H9 (cell line): ENCODE data around the gene OSBP2. TPM values are rescaled to one million over a fixed set of nuclear protein-coding genes. Genes with fewer than 3 reads are reported as not detected.

Source experiments
- DNase-seq: peaks from one replicate; pipeline ENCODE4 v3.0.0-alpha.2; 2017
- H2AFZ ChIP-seq: one replicate; pipeline ENCODE4 v1.6.1; 2013; ENCODE audit warnings: mild to moderate bottlenecking, low read length, control low read depth, moderate library complexity
- H2AK5ac ChIP-seq: 2 replicates; pipeline ENCODE4 v1.6.1; 2013; ENCODE audit warnings: low read length, control low read depth, mixed read lengths; ENCODE audit not compliant: insufficient read length
- H2BK120ac ChIP-seq: one replicate; pipeline ENCODE4 v1.6.1; 2013; ENCODE audit warnings: low read depth, mild to moderate bottlenecking, low read length, control low read depth, inconsistent platforms; ENCODE audit not compliant: poor library complexity, severe bottlenecking
- H2BK12ac ChIP-seq: 2 replicates; pipeline ENCODE4 v1.6.1; 2013; ENCODE audit warnings: low read length, control low read depth, mixed read lengths, low read depth; ENCODE audit not compliant: insufficient read length
- H2BK15ac ChIP-seq: 2 replicates; pipeline ENCODE4 v1.6.1; 2013; ENCODE audit warnings: low read depth, low read length, control low read depth
- H2BK20ac ChIP-seq: one replicate; pipeline ENCODE4 v1.6.1; 2013; ENCODE audit warnings: low read depth, mild to moderate bottlenecking, low read length, control low read depth, inconsistent platforms; ENCODE audit not compliant: poor library complexity, severe bottlenecking
- H2BK5ac ChIP-seq: 2 replicates; pipeline ENCODE4 v1.6.1; 2013; ENCODE audit warnings: low read length, control low read depth, mixed read lengths; ENCODE audit not compliant: insufficient read length
- H3K14ac ChIP-seq: 2 replicates; pipeline ENCODE4 v1.6.1; 2013; ENCODE audit warnings: low read length, control low read depth; ENCODE audit not compliant: insufficient read depth
- H3K18ac ChIP-seq: 2 replicates; pipeline ENCODE4 v1.6.1; 2013; ENCODE audit warnings: low read depth, mild to moderate bottlenecking, mixed read lengths, low read length, control low read depth; ENCODE audit not compliant: insufficient read length
- H3K23ac ChIP-seq: 2 replicates; pipeline ENCODE4 v1.6.1; 2013; ENCODE audit warnings: low read length, control low read depth, mixed read lengths, low read depth; ENCODE audit not compliant: insufficient read length
- H3K23me2 ChIP-seq: 2 replicates; pipeline ENCODE4 v1.6.1; 2013; ENCODE audit warnings: low read depth, mild to moderate bottlenecking, mixed read lengths, low read length, control low read depth; ENCODE audit not compliant: insufficient read length, poor library complexity, severe bottlenecking
- H3K27ac ChIP-seq: 2 replicates; pipeline ENCODE4 v1.5.1; 2013; ENCODE audit warnings: low read length, control low read depth, mixed read lengths, low read depth; ENCODE audit not compliant: insufficient read length
- H3K27me3 ChIP-seq: 2 replicates; pipeline ENCODE4 v1.6.1; 2013; ENCODE audit warnings: low read length, control low read depth, inconsistent platforms; ENCODE audit not compliant: insufficient read depth
- H3K4ac ChIP-seq: 2 replicates; pipeline ENCODE4 v1.6.1; 2013; ENCODE audit warnings: low read depth, mild to moderate bottlenecking, control low read depth, inconsistent platforms, low read length, moderate library complexity
- H3K4me1 ChIP-seq: 2 replicates; pipeline ENCODE4 v1.6.1; 2013; ENCODE audit warnings: low read length, control low read depth, inconsistent platforms; ENCODE audit not compliant: insufficient read depth
- H3K4me2 ChIP-seq: 2 replicates; pipeline ENCODE4 v1.6.1; 2013; ENCODE audit warnings: low read length, control low read depth, mixed read lengths; ENCODE audit not compliant: insufficient read length, insufficient read depth
- H3K56ac ChIP-seq: 2 replicates; pipeline ENCODE4 v1.6.1; 2013; ENCODE audit warnings: low read depth, mild to moderate bottlenecking, mixed read lengths, low read length, control low read depth; ENCODE audit not compliant: insufficient read length
- H3K79me1 ChIP-seq: 2 replicates; pipeline ENCODE4 v1.6.1; 2013; ENCODE audit warnings: low read depth, mild to moderate bottlenecking, moderate library complexity, low read length, control low read depth, inconsistent platforms; ENCODE audit not compliant: insufficient read depth, poor library complexity, severe bottlenecking
- H3K79me2 ChIP-seq: 2 replicates; pipeline ENCODE4 v1.6.1; 2013; ENCODE audit warnings: low read length, control low read depth, inconsistent platforms; ENCODE audit not compliant: insufficient read depth
- H3K9ac ChIP-seq: 2 replicates; pipeline ENCODE4 v1.6.1; 2013; ENCODE audit warnings: low read length, control low read depth, mixed read lengths; ENCODE audit not compliant: insufficient read length; ENCODE audit errors: extremely low read depth
- H3K9me3 ChIP-seq: one replicate; pipeline ENCODE4 v1.6.1; 2013; ENCODE audit warnings: low read depth, low read length, inconsistent platforms; ENCODE audit not compliant: control insufficient read depth
- H3T11ph ChIP-seq: one replicate; pipeline ENCODE4 v1.6.1; 2013; ENCODE audit warnings: mild to moderate bottlenecking, low read length, control low read depth, inconsistent platforms
- H4K20me1 ChIP-seq: one replicate; pipeline ENCODE4 v1.6.1; 2013; ENCODE audit not compliant: control insufficient read depth, insufficient read length, insufficient read depth
- H4K5ac ChIP-seq: 2 replicates; pipeline ENCODE4 v1.6.1; 2013; ENCODE audit warnings: low read depth, mild to moderate bottlenecking, mixed read lengths, low read length, control low read depth; ENCODE audit not compliant: insufficient read length
- H4K8ac ChIP-seq: replicated peaks from 2 replicates; pipeline ENCODE4 v1.6.1; 2013; ENCODE audit warnings: low read length, control low read depth, mixed read lengths, low read depth; ENCODE audit not compliant: insufficient read length
- H4K91ac ChIP-seq: 2 replicates; pipeline ENCODE4 v1.6.1; 2013; ENCODE audit warnings: low read depth, mild to moderate bottlenecking, moderate library complexity, mixed read lengths, low read length, control low read depth; ENCODE audit not compliant: insufficient read length
- H3K27ac Mint-ChIP-seq, 3 experiments: 2 replicates in 2 of 3; 3 replicates in 1 of 3; pipeline ENCODE4 v1.8.0; 2020 to 2021; ENCODE audit warnings: mixed read lengths in 3 of 3, mild to moderate bottlenecking in 1 of 3, moderate library complexity in 1 of 3
- H3K27me3 Mint-ChIP-seq: 2 replicates; pipeline ENCODE4 v1.8.0; 2021; ENCODE audit warnings: low read depth, mild to moderate bottlenecking, moderate library complexity, mixed read lengths
- H3K36me3 Mint-ChIP-seq, 3 experiments: 2 replicates in 2 of 3; 3 replicates in 1 of 3; pipeline ENCODE4 v1.8.0; 2020 to 2021; ENCODE audit warnings: low read depth in 3 of 3, mixed read lengths in 3 of 3; ENCODE audit not compliant: insufficient read depth in 1 of 3
- H3K4me1 Mint-ChIP-seq, 2 experiments: 2 replicates each; pipeline ENCODE4 v1.8.0; 2020; ENCODE audit warnings: mixed read lengths in 2 of 2
- H3K4me3 Mint-ChIP-seq, 2 experiments: 2 replicates in 1 of 2; 3 replicates in 1 of 2; pipeline ENCODE4 v1.8.0; 2020 to 2021; ENCODE audit warnings: mild to moderate bottlenecking in 2 of 2, mixed read lengths in 2 of 2, moderate library complexity in 1 of 2
- H3K9me3 Mint-ChIP-seq, 2 experiments: 2 replicates in 1 of 2; 3 replicates in 1 of 2; pipeline ENCODE4 v1.8.0; 2020; ENCODE audit warnings: mild to moderate bottlenecking in 2 of 2, mixed read lengths in 2 of 2, moderate library complexity in 1 of 2
- CTCF ChIP-seq: fragments of 200-600 bp; sonication (generic); conservative IDR thresholded peaks from 3 replicates; pipeline ENCODE4 v1.8.0; 2021; ENCODE audit warnings: antibody characterized with exemption, mild to moderate bottlenecking
- WGBS: extraction: QIAGEN DNeasy Blood & Tissue Kit; methylation state at CpG from one replicate; pipeline ENCODE4 v1.1.7; 2013; ENCODE audit warnings: missing lambda C conversion rate, low lambda C conversion rate, mixed read lengths; ENCODE audit not compliant: insufficient read length; ENCODE audit errors: extremely low coverage; 5-methylcytosine and 5-hydroxymethylcytosine counted together
- total RNA-seq: library from RNA; stranded (reverse); gene quantifications from 2 replicates; pipeline ENCODE4 v1.2.1, GENCODE V29; 2021

Gene OSBP2
- total RNA-seq, 1 experiment from 2014 or later = 3.4 TPM

- H3K79me1 ChIP-seq = no peaks in the 10 kb centered on the region
- peaks cover 4% of the 10 kb centered on the region for H4K20me1 ChIP-seq
- H3K9me3 ChIP-seq = no peaks in the 10 kb centered on the region
- H3K9ac ChIP-seq = no peak overlapping the region
- Mint-ChIP-seq H3K27ac (no peak overlapping the region), H3K27me3 (peaks cover 7% of the 10 kb centered on the region), H3K36me3 (no peaks in the 10 kb centered on the region; a peak in 1 of 7 replicates), H3K4me3 (no peak overlapping the region), H3K9me3 (no peaks in the 10 kb centered on the region; a peak in 2 of 5 replicates), H3K4me1 (peaks cover 15 to 19% of the 10 kb centered on the region in 2 experiments)
- no peak overlapping the region for H4K5ac ChIP-seq
- no peak overlapping the region for H3K56ac ChIP-seq
- no peak overlapping the region for H2AFZ ChIP-seq
- H3K4me2 ChIP-seq = no peak overlapping the region
- H4K91ac ChIP-seq = no peak overlapping the region
- no peak overlapping the region for H3K4ac ChIP-seq
- no peak overlapping the region for H2BK5ac ChIP-seq
- no peak overlapping the region for H2BK15ac ChIP-seq
- H2BK12ac ChIP-seq = no peak overlapping the region
- no peaks in the 10 kb centered on the region for H3K79me2 ChIP-seq
- H3K18ac ChIP-seq = no peak overlapping the region
- DNase-seq = no peak
- H2BK120ac ChIP-seq = no peak overlapping the region
- no CpG with 5 or more reads among the region's 4 CpGs for WGBS
- H3K14ac ChIP-seq = no peak overlapping the region; the same call in 1 of the 2 replicates
- no peak overlapping the region for H2AK5ac ChIP-seq
- H3K4me1 ChIP-seq = peaks cover 9% of the 10 kb centered on the region; the same call in 1 of the 2 replicates
- H3K27ac ChIP-seq = no peak overlapping the region
- H2BK20ac ChIP-seq = no peak overlapping the region
- no peaks in the 10 kb centered on the region for H3K27me3 ChIP-seq
- no peak for TF ChIP-seq CTCF
- no peak overlapping the region for H3K23ac ChIP-seq
- no peaks in the 10 kb centered on the region for H3K23me2 ChIP-seq
- no peak overlapping the region for H4K8ac ChIP-seq
- H3T11ph ChIP-seq = no peak overlapping the region
Measured at GRCh38 chr22:30809086-30809485, 114.4 kb downstream of the OSBP2 start.
